Smooth muscle cell (in vitro differentiated cells): ENCODE data around the gene HPCAL1. TPM values are rescaled to one million over a fixed set of nuclear protein-coding genes. Genes with fewer than 3 reads are reported as not detected.

Experiments used
- DNase-seq: peaks from one replicate; lab custom pipeline; 2025; ENCODE audit not compliant: unreplicated experiment; lab: John Stamatoyannopoulos, UW
- H2AFZ ChIP-seq: fragments of 200-600 bp; sonication (generic); 2 replicates; pipeline ENCODE4 v1.6.0; 2016; ENCODE audit warnings: antibody characterized with exemption, low read depth, mild to moderate bottlenecking
- H3F3A ChIP-seq: fragments of 200-600 bp; sonication (generic); 2 replicates; pipeline ENCODE4 v1.6.0; 2017; ENCODE audit warnings: antibody characterized with exemption, low read depth
- H3K27ac ChIP-seq: fragments of 200-600 bp; sonication (generic); 2 replicates; pipeline ENCODE4 v1.5.1; 2016; ENCODE audit warnings: low read depth, mild to moderate bottlenecking
- H3K27me3 ChIP-seq: fragments of 200-600 bp; sonication (generic); 2 replicates; pipeline ENCODE4 v1.6.1; 2016; ENCODE audit warnings: low read depth, mild to moderate bottlenecking
- H3K36me3 ChIP-seq: fragments of 200-600 bp; sonication (generic); 2 replicates; pipeline ENCODE4 v1.5.1; 2016; ENCODE audit warnings: low read depth
- H3K4me1 ChIP-seq: fragments of 200-600 bp; sonication (generic); 2 replicates; pipeline ENCODE4 v1.5.1; 2016; ENCODE audit warnings: low read depth
- H3K4me2 ChIP-seq: fragments of 200-600 bp; sonication (generic); 2 replicates; pipeline ENCODE4 v1.6.0; 2016; ENCODE audit warnings: mild to moderate bottlenecking
- H3K4me3 ChIP-seq: fragments of 200-600 bp; sonication (generic); 2 replicates; pipeline ENCODE4 v1.5.1; 2016; ENCODE audit warnings: mild to moderate bottlenecking
- H3K79me2 ChIP-seq: fragments of 200-600 bp; sonication (generic); 2 replicates; pipeline ENCODE4 v1.6.0; 2016; ENCODE audit warnings: low read depth, mild to moderate bottlenecking
- H3K9ac ChIP-seq: fragments of 200-600 bp; sonication (generic); 2 replicates; pipeline ENCODE4 v1.6.0; 2016; ENCODE audit warnings: low read depth
- H3K9me3 ChIP-seq: fragments of 200-600 bp; sonication (generic); replicated peaks from 2 replicates; pipeline ENCODE4 v1.5.1; 2016; ENCODE audit warnings: low read depth
- H4K20me1 ChIP-seq: fragments of 200-600 bp; sonication (generic); 2 replicates; pipeline ENCODE4 v1.6.0; 2016; ENCODE audit warnings: low read depth
- WGBS: methylation state at CpG from one replicate; pipeline ENCODE4 v1.1.7; 2016; ENCODE audit warnings: low lambda C conversion rate; 5-methylcytosine and 5-hydroxymethylcytosine counted together
- polyA plus RNA-seq: library from polyadenylated mRNA; unstranded; fragments of >200 nt; fragmentation: Nextera tagmentation; extraction: Ambion mirVana; gene quantifications from 2 replicates; pipeline ENCODE4 v1.2.1, GENCODE V29; 2016
- total RNA-seq: library from RNA; depleted of rRNA; stranded (reverse); fragments of >200 nt; gene quantifications from 2 replicates; pipeline ENCODE4 v1.2.3, GENCODE V29; 2014
- TF ChIP-seq, protein P1 (sequence below): fragments of 200-600 bp; sonication (generic); IDR thresholded peaks from 2 replicates; pipeline ENCODE4 v1.5.1; 2017; ENCODE audit warnings: borderline replicate concordance, mild to moderate bottlenecking, antibody characterized with exemption; ENCODE audit not compliant: insufficient read depth, poor library complexity, severe bottlenecking

Gene HPCAL1
- total and polyA plus RNA-seq, 2 experiments from 2014 or later, result 11.7 to 15.8 TPM

DNA sequence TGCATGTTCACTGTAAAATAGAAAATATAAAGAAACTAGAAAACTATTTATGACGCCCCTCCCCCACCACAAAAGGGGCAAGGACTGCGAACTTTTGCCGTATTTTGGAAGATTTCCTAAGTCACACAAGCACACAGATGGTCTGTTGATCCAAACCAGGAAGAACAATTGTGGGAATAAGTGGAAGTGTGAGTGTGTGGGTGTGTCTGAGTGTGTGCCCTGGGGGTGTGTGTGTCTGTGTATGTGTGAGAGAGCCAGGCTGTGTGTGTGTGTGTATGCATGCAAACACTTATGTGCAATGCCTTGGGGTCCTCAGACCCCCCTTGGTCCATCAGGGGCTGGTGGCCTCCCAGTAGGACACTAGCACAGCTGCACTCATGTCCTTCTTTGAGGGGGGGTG lies 43.1 kb downstream of the HPCAL1 start:
- Histone ChIP-seq H4K20me1 (no peaks in the 10 kb centered on the region), H3K4me3 (no peak overlapping the region), H3K27ac (no peak overlapping the region), H3K4me2 (no peak overlapping the region), H3K9ac (no peak overlapping the region), H3F3A (no peaks in the 10 kb centered on the region), H2AFZ (no peak overlapping the region), H3K27me3 (no peaks in the 10 kb centered on the region), H3K9me3 (no peaks in the 10 kb centered on the region), H3K36me3 (no peaks in the 10 kb centered on the region), H3K4me1 (no peaks in the 10 kb centered on the region), H3K79me2 (no peaks in the 10 kb centered on the region)
- no peak for DNase-seq
- 87% methylated on average over 3 of the region's 3 CpGs for WGBS
- TF ChIP-seq, protein P1, sequence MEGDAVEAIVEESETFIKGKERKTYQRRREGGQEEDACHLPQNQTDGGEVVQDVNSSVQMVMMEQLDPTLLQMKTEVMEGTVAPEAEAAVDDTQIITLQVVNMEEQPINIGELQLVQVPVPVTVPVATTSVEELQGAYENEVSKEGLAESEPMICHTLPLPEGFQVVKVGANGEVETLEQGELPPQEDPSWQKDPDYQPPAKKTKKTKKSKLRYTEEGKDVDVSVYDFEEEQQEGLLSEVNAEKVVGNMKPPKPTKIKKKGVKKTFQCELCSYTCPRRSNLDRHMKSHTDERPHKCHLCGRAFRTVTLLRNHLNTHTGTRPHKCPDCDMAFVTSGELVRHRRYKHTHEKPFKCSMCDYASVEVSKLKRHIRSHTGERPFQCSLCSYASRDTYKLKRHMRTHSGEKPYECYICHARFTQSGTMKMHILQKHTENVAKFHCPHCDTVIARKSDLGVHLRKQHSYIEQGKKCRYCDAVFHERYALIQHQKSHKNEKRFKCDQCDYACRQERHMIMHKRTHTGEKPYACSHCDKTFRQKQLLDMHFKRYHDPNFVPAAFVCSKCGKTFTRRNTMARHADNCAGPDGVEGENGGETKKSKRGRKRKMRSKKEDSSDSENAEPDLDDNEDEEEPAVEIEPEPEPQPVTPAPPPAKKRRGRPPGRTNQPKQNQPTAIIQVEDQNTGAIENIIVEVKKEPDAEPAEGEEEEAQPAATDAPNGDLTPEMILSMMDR, result no peak

DNA sequence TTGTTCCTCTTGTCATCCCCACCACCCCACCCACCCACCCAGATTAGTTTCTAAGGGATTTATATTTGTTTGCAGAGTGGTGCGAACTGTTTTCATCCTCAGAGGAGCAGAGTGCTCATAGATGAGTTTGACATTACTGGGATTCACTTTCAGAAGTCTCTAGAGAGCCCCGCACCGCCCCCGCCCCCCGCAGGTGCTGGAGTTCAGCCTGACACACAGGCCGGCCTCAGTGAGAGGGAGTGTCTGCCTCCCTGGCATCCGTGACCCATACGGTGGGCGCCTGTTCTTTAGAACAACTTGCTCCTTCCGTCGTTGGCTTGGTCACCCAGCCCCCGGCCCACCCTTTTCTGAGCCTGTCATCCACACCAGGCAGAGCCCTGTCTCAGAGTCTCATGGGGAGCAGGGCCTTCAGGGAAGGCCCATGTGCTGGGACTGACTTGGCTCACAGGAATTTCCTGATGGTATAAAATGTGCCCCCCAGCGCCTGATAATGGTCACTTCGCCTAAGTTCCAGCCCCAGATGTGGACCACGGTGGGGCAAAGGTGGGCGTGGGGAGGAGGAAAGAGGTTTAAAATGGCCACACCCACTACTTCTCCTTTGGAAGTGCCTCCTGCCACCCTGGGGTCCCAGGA lies 44.3 kb downstream of the HPCAL1 start:
- no peaks in the 10 kb centered on the region for H3K9me3 ChIP-seq
- no peaks in the 10 kb centered on the region for H3F3A ChIP-seq
- TF ChIP-seq, protein P1, result no peak
- H3K27me3 ChIP-seq, result no peaks in the 10 kb centered on the region
- 59% methylated on average over 16 of the region's 16 CpGs for WGBS
- no peaks in the 10 kb centered on the region for H3K36me3 ChIP-seq
- H3K4me2 ChIP-seq, result no peak overlapping the region
- H3K27ac ChIP-seq, result no peak overlapping the region
- H3K79me2 ChIP-seq, result no peaks in the 10 kb centered on the region
- H3K4me3 ChIP-seq, result no peak overlapping the region
- no peak overlapping the region for H2AFZ ChIP-seq
- DNase-seq, result no peak
- H3K9ac ChIP-seq, result no peak overlapping the region
- no peaks in the 10 kb centered on the region for H4K20me1 ChIP-seq
- no peaks in the 10 kb centered on the region for H3K4me1 ChIP-seq

DNA sequence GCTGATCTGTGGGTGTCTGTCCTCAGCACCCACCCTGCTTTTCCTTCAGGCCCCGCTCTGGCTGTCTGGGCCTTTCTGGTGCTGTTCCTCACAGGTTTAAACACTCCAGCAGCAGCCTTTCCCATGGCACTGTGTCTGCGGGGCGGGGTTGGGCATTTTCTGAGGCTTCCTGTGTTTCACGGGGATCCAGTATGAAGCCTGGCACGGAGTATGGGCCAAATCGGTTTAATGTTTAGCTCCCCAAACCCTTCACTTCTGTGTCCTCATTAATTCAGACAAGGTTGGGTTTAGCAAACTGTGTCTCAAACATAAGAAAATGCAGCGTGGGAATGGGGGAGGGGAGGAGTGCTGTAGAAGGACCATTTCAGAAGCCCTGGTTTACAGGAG lies 44.9 kb downstream of the HPCAL1 start:
- Histone ChIP-seq H3K9ac (no peak overlapping the region), H3K4me2 (no peak overlapping the region), H3K9me3 (no peaks in the 10 kb centered on the region), H2AFZ (no peak overlapping the region), H3K79me2 (no peaks in the 10 kb centered on the region), H3F3A (no peaks in the 10 kb centered on the region), H4K20me1 (no peaks in the 10 kb centered on the region), H3K36me3 (no peaks in the 10 kb centered on the region), H3K27me3 (no peaks in the 10 kb centered on the region), H3K27ac (no peak overlapping the region), H3K4me1 (no peaks in the 10 kb centered on the region), H3K4me3 (no peak overlapping the region)
- no peak for DNase-seq
- TF ChIP-seq, protein P1, result no peak
- WGBS, result 84% methylated on average over 7 of the region's 7 CpGs

DNA sequence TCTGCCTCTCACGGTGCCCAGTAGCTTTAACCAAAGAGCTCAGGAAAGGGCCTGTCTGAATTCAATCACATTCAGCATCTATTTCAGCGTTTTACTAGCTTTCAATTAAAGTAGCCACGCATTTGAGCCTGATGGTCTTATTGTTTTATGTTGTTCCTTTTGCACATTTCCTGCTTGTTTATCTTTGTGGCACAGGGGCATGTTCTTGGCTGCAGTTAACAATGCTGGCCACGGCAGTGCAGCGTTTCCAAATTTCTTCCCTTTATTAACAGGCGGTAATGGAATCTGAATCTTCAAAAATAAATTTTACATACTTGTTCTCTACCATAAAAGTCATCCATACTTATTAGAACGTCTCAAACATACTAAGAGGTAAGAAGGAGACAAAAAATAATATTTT lies 46.2 kb downstream of the HPCAL1 start:
- DNase-seq, result no peak
- Histone ChIP-seq H3K4me3 (no peak overlapping the region), H3K4me1 (no peaks in the 10 kb centered on the region), H3F3A (no peaks in the 10 kb centered on the region), H3K36me3 (no peaks in the 10 kb centered on the region), H3K27me3 (no peaks in the 10 kb centered on the region), H3K9ac (no peak overlapping the region), H4K20me1 (no peaks in the 10 kb centered on the region), H3K27ac (no peak overlapping the region), H3K4me2 (no peak overlapping the region), H3K9me3 (no peaks in the 10 kb centered on the region), H3K79me2 (no peaks in the 10 kb centered on the region), H2AFZ (no peak overlapping the region)
- TF ChIP-seq, protein P1, result no peak
- 95% methylated on average over 7 of the region's 7 CpGs for WGBS
